Right lung (tissue), 10 donors: ENCODE measurements around the gene POU6F1. TPM values are rescaled to one million over a fixed set of nuclear protein-coding genes. Genes with fewer than 3 reads are reported as not detected.
"Not testable (repeated sequence)": the region's sequence is repeated elsewhere in the genome, so short reads cannot be mapped to it uniquely, and the experiment has no call there.

Experiments
- DNase-seq, 2 donors: peaks; one replicate each; pipeline ENCODE4 v3.0.0-alpha.2; 2013
- long read RNA-seq, 8 donors: transcript quantifications; one replicate each; lab custom pipeline, GENCODE V29; 2026
- polyA plus RNA-seq, 5 donors: library from polyadenylated mRNA; unstranded; fragments of 120-200 nt; gene quantifications; one replicate each; pipeline versions ENCODE4 v1.2.1 to v1.2.3, GENCODE V29; 2013; ENCODE audit warnings: inconsistent platforms in 1 of 5, low replicate concordance in 1 of 5; ENCODE audit not compliant: insufficient read length in 5 of 5, insufficient read depth in 1 of 5

Gene POU6F1
- polyA plus RNA-seq, result 10 to 100 TPM in 4 of 5 donors, 1 to 10 TPM in 1; 8.5 to 17.4 (median 12.5) TPM
- long read RNA-seq, donor 1, result 0 reads
- long read RNA-seq, donor 2, partial matches to known transcripts, result 0 of 1 reads
- long read RNA-seq, donor 2, other reads (novel, unspliced or antisense), result 0 of 1 reads
- long read RNA-seq, donor 3, partial matches to known transcripts, result 0 of 1 reads
- long read RNA-seq, donor 3, other reads (novel, unspliced or antisense), result 0 of 1 reads
- long read RNA-seq, donor 4, partial matches to known transcripts, result 0 of 2 reads
- long read RNA-seq, donor 4, other reads (novel, unspliced or antisense), result 0 of 2 reads
- long read RNA-seq, donor 5, partial matches to known transcripts, result 0 of 2 reads
- long read RNA-seq, donor 5, other reads (novel, unspliced or antisense), result 0 of 2 reads
- long read RNA-seq, donor 6, full-length matches to known transcripts, result 1 of 1 reads
- long read RNA-seq, donor 6, partial matches to known transcripts, result 0 of 1 reads
- long read RNA-seq, donor 6, other reads (novel, unspliced or antisense), result 0 of 1 reads
- long read RNA-seq, donor 7, result 0 reads
- long read RNA-seq, donor 8, partial matches to known transcripts, result 0 of 1 reads
- long read RNA-seq, donor 8, other reads (novel, unspliced or antisense), result 0 of 1 reads

DNA sequence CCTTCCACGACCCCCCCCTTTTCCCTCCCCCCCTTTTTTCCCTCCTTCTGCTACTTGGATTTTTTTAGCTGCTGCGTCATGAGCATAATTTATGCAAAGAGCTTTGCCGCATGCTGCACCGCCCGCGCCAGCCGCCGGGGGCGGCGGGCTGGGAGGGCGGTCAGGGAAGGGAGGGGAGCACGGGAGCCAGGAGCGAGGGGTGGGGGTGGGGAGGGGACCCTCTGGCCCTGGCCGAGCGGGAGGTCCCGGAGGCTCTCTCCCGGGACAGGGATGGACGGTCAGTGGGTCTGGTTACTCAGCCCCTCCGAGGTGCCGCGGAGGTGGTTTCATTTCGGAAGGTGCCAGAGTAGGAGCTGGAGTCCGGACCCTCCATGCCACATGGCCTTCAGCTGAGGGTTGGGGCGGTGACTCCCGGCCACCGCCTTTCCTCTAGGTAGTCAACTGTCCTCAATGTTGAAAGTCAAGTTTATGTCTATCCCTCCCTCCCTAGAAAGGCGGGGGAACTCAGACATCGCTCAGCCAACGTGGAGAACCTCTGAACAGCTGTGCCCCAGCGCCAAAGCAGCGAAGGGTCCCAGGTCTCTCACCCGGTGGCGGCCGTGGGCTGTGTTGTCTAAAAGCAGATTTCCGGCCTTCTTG lies at the start of gene POU6F1:
POU6F1 (minus strand) TSS at position 95 of the 639 bp plus-strand sequence. CDS start 11,226 bp downstream, outside the sequence.
- DNase-seq, result peak; percentile 89 to 90

DNA sequence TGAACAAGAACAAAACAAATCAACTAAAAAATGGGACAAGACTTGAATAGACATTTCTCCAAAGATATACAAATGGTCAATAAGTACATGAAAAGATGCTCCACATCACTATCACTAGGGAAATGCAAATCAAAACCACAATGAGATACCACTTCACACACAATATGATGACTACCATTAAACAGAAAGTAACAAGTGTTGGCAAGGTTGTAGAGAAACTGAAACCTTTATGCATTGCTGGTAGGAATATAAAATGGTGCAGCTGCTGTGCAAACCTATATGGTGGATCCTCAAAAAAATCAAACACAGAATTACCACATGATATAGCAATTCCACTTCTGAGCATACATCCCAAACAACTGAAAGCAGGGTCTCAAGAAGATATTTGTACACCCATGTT lies 47.2 kb upstream of the POU6F1 start:
- DNase-seq, result no peak

DNA sequence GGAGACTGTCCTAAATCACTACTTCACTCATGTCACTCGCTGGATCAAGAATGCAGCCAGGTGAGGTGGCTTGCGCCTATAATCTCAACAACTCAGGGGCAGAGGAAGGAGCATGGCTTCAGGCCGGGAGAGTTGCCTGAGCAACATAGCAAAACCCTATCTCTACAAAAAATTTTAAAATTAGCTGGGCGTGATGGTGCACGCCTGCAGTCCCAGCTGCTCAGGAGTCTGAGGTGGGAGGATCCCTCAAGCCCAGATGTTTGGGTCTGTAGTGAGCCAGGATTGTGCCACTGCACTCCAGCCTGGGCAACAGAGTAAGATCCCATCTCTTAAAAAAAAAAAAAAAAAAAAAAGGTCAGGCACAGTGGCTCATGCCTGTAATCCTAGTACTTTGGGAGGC lies 46.4 kb upstream of the POU6F1 start:
- no peak for DNase-seq

DNA sequence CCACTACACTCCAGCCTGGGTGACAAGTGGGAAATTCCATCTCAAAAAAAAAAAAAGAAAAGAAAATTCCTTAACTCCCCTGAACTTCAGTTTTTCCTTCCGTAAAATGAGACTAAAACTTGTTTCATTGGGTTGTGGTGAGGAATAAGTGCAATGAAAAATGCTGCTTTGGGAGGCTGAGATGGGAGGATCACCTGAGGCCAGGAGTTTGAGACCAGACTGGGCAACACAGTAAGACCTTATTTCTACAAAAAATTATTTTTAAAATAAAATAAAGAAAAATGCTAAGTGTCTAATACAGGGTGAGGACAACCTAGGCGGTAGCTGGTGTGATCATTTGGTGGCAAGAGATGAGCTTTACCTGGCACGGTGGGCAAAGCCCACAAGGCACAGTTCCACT lies 45.5 kb upstream of the POU6F1 start:
- DNase-seq, result no peak

GRCh38 chr12:51262758-51263177 lies 44.9 kb upstream of the POU6F1 start:
- no peak for DNase-seq

DNA sequence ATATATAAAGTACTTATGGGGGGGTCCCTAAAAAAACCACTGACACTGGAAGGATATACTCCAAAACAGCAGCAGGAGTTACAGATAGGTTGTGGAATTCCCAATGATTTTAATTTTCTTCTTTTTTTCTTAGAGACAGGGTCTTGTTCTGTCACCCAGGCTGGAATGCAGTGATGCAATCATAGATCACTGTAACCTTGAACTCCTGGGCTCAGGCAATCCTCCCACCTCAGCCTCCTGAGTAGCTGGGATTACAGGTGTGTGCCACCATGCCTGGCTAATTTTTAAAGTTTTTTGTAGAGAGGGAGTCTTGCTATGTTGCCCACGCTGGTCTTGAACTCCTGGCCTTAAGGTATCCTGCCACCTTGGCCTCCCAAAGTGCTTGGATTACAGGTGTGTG lies 41.7 kb upstream of the POU6F1 start:
- not testable (repeated sequence) for DNase-seq

DNA sequence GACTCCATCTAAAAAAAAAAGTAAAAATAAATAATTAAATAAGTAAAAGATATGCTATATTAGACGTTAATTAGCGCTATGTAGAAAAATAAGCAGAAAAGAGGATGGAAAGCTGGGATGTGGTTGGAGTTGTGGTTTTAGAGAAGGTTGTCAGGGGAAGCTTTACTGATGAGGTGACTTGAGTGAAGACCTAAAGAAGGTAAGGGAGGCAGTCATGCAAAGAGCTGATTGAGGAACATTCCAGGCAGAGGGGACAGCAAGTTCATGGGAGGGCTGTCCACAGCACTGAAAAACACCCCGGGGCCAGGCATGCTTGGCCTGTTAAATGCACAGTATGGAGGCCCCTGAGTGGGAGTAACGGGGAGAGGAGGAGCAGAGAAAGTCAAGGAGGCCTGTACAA lies 36.7 kb upstream of the POU6F1 start:
- no peak for DNase-seq

DNA sequence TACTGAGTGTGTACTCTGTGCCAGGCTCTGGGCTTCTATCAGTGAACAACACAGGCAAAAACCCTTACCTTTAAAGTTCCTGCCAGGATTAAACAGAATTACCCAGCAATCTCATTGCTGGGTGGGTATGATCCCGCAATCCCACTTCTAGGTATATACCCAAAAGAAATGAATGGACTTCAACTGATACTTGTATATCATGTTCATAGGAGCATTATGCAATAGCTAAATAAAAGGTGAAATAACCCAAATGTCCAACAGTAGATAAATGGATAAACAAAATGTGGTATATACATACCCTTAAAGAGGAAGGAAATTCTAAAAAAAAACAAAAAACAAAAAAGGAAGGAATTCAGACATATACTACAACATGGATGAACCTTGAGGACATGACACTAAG lies 35.4 kb upstream of the POU6F1 start:
- DNase-seq, result no peak

GRCh38 chr12:51247523-51248206 lies 29.8 kb upstream of the POU6F1 start:
- no peak for DNase-seq

GRCh38 chr12:51246254-51246853 lies 28.5 kb upstream of the POU6F1 start:
- no peak for DNase-seq

GRCh38 chr12:51245476-51246253 lies 27.8 kb upstream of the POU6F1 start:
- DNase-seq, result no peak

DNA sequence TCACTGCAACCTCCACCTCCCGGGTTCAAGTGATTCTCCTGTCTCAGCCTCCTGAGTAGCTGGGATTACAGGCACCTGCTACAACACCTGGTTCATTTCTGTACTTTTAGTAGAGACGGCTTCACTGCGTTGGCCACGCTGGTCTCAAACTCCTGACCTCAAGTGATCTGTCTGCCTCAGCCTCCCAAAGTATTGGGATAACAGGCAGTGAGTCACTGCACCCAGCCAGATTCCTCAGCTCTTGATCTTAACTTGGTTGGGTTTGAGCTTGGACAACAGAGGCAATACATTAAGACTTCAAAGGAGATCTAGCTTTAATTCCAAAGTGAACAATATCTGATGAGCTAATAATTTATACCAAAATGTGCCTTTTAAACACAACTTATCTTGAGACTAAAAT lies 26.4 kb upstream of the POU6F1 start:
- no peak for DNase-seq

GRCh38 chr12:51242876-51243275 lies 25.0 kb upstream of the POU6F1 start:
- DNase-seq, result no peak

DNA sequence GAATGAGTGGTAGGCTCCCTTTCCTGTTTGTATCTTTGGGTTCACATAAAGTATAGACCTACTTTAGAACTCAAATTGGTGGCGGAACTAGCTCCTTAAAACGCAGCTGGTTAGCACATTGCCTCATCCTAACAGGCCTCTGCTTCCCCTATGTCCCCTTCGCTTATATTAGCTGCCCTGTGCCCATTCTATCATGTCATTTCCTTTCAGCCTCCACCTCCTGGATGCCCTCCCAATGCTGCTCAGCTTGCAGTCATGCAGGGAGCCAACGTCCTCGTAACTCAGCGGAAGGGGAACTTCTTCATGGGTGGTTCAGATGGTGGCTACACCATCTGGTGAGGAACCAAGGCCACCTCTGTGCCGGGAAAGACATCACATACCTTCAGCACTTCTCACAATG lies 24.3 kb upstream of the POU6F1 start:
- DNase-seq, result no peak

GRCh38 chr12:51240971-51241370 lies 23.1 kb upstream of the POU6F1 start:
- DNase-seq, result no peak

- peak; percentile 95 to 96 for DNase-seq
Observed at GRCh38 chr12:51238510-51239334, 20.9 kb upstream of the POU6F1 start, which contains the start of gene DAZAP2. Gene DAZAP2 (plus strand): TSS chr12:51238826. CDS start chr12:51238908, 82 bp downstream.

DNA sequence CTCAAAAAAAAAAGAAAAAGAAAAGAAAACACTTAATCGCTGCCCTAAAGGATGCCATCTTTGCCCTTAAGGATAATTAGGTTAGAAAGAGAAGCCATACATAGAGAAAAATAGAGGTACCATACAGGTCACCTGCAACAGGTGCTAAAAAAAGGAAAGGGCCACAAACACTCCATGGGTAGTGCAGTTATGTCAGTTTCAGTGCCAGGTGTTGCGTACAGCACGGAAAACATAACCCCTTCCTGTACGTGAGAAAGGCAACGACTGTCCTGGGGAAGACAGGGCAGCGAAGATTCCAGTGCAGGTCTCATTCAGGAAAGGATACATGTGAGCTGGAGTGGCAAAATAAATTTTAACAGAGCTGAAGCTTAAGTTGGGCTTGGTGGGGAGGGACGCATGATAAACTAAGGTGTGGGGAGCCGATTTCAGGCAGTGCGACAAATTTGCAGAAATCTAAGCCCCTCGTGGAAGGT lies 20.2 kb upstream of the POU6F1 start:
- DNase-seq, result no peak

DNA sequence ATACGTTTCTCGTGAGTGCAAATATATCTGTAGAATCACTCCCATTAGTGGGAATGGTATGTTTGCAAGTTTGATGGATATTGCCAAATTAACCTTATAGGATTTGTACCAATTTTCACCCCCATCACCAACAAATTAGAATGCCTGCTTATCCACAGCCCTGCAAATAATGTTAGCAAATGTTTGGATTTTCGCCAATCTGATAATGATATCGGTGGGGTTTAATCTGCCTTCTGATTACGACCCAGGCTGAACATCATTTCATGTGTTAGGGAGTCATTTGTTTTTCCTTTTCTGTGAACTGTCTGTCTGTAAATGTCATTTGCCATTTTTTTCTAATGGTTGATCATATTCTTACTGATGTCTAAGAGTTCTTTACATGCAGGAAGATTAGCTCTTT lies 16.7 kb upstream of the POU6F1 start:
- DNase-seq, result no peak

GRCh38 chr12:51232642-51233041 lies 14.8 kb upstream of the POU6F1 start:
- no peak for DNase-seq
